GM21576 (cell line): ENCODE data around the gene SPOUT1.
"Not testable (repeated sequence)": the region's sequence is repeated elsewhere in the genome, so short reads cannot be mapped to it uniquely, and the experiment has no call there.

Experiments used
- ATAC-seq: cut with Tn5 transposase; IDR thresholded peaks from one replicate; pipeline ENCODE4 v1.9.1; 2021; ENCODE audit warnings: mild to moderate bottlenecking, moderate library complexity; ENCODE audit not compliant: unreplicated experiment

SPOUT1 gene

DNA sequence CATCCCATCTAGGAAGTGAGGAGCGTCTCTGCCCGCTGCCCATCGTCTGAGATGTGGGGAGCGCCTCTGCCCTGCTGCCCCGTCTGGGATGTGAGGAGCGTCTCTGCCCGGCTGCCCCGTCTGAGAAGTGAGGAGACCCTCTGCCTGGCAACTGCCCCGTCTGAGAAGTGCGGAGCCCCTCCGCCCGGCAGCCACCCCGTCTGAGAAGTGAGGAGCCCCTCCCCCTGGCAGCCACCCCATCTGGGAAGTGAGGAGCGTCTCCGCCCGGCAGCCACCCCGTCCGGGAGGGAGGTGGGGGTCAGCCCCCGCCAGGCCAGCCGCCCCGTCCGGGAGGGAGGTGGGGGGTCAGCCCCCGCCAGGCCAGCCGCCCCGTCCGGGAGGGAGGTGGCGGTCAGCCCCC, 49.5 kb downstream of the SPOUT1 start:
- ATAC-seq, result not testable (repeated sequence)

DNA sequence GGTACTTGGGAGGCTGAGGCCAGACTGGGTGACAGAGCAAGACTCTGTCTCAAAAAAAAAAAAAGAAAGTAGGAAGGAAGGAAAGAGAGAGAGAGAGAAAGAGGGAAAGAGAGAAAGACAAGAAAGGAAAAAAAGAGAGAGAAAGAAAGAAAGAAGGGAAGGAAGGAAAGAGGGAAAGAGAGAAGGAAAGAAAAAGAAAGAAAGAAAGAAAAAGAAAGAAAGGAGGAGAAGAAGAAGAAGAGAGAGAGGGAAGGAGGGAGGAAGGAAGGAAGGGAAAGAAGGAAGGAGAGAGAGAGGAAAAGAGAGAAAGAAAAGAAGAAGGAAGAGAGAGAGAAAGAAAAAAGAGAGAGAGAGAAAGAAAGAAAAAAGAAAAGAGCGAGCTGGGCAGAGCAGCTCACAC, 54.8 kb downstream of the SPOUT1 start:
- no peak for ATAC-seq

DNA sequence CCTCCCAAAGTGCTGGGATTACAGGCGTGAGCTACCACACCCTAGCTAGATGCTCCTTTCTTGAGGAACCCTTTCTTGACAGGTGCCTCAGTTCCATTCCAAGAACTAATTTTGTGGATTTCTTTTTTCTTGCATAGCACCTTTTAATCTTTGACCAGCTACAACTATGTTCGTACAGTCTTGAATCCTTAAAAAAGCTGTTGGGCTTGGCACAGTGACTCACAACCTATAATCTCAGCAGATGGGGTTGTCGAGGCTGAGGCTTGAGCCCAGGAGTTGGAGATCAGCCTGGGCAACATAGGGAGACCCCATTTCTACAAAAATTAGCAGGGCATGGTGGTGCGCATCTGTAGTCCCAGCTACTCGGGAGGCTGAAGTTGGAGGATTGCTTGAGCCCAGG, 56.5 kb downstream of the SPOUT1 start:
- ATAC-seq, result no peak

DNA sequence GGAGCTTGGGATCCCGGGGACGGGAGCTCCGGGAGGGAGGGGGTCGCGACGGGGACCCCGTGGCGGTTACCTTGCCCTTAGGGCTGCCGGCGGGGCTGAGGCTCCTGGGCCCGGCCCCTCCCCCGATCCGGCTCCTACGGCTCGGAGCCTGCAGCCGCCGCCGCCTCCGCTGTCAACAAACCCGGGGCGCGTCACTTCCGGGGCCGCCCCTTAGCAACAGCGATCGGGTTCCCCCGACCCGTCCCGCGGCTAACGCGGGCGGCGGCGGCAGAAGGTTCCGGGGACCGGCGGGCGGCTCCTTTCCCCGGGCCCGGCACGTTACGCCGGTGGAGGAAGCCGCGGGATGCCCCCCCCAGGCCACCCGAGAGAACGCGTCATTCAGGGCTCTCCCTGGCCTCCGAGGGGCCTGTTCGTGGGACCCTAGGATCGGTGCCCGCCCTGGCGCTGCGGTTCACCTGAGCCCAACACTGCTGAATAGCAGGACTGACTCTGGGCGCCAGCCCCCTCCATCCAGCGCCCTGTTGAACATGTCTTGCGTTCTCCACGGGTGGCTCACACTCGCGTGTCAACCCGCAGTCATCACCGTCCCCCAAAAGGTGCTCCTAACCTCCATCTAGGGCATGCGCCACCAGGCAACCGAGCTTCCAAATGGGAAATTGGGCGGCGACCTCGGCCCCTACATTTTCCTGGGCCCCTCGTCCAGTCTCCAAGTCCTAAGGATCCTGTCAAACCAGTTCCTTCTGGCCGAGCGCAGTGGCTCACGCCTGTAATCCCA, 57.7 kb downstream of the SPOUT1 start, which contains the start of gene ZER1:
ZER1 (minus strand) TSS at position 183 of the 775 bp plus-strand sequence. CDS start 16,362 bp downstream, outside the sequence.
- ATAC-seq, result peak; percentile 83

DNA sequence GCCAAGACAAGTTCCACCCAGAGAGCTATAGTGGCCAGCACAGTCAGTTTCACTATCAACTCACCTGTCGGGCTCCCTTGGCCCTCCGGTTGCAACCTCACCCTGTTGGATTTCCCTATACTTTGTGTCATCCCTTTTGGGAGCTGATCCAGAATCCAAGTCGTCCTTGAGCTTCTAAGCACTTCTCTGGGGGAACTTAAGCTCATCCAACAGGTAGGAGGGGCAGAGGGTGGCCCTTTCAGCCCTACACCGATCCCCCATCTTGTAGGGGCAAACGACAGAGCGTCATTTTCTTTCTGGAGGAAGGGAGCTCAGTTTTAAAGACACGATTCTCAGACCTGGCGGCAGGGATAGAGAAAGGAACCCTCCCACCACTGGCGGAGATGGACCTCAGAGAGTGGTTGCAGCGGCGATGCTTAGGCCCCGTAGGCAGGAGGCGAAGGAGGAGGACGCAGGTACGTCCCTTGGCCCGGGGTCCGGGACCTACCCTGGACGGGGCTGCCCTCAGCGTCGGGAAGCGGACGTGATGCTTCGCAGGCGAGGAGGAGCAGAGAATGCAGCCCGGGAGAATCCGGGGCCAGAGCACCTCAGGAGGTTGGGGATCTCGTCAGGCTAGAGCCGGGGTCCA, 58.4 kb downstream of the SPOUT1 start:
- peak; percentile 20 for ATAC-seq

DNA sequence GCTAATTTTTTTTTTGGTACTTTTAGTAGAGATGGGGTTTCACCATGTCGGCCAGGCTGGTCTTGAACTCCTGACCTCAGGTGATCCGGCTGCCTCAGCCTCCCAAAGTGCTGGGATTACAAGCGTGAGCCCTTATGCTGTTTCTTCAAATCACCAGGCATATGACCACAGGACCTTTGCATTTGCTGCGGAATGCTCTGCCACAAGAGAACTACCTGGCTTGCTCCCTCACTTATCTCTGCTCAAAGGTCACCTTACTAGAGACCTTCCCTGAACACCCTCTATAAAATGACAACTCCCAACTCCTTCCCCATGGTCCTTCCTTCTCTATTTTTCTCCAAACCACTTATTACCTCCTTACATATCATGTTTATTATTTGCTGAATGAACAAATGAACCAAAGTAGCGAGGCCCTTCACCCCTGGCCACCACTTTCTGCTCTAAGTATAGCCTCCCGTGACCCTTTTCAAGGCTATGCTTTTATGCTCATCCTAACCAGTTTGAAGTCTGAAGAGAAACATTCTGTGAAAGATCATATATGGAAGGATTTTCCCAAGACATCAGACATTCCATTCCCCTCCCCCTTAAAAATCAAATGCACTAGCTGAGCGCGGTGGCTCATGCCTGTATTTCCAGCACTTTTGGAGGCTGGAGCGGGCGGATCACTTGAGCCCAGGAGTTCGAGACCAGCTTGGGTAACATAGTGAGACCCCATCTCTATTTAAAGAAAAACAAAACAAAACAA, 59.1 kb downstream of the SPOUT1 start:
- no peak for ATAC-seq
